Measurements from ENCODE around the gene UBA6.

Gene UBA6

GRCh38 chr4:67576059-67576466 is 124.9 kb downstream of the UBA6 start:
- CTCF ChIA-PET, result no interaction called here
- TF ChIP-seq NFRKB (IDR thresholded peaks at IDR 0.05) (no peak), L3MBTL2 (conservative IDR thresholded peaks at IDR 0.05) (no peak), HDGF (IDR thresholded peaks at IDR 0.05; ENCODE audit: borderline replicate concordance) (no peak), FOXA1 (IDR thresholded peaks at IDR 0.05) (no peak), TARDBP (IDR thresholded peaks at IDR 0.05) (no peak), ELF4 (IDR thresholded peaks at IDR 0.05) (no peak), PKNOX1 (IDR thresholded peaks at IDR 0.05) (no peak), FOXM1 (IDR thresholded peaks at IDR 0.05; ENCODE audit: borderline replicate concordance) (no peak), ARNT (IDR thresholded peaks at IDR 0.05) (no peak), BHLHE40 (IDR thresholded peaks at IDR 0.05; ENCODE audit: borderline replicate concordance) (no peak)

DNA sequence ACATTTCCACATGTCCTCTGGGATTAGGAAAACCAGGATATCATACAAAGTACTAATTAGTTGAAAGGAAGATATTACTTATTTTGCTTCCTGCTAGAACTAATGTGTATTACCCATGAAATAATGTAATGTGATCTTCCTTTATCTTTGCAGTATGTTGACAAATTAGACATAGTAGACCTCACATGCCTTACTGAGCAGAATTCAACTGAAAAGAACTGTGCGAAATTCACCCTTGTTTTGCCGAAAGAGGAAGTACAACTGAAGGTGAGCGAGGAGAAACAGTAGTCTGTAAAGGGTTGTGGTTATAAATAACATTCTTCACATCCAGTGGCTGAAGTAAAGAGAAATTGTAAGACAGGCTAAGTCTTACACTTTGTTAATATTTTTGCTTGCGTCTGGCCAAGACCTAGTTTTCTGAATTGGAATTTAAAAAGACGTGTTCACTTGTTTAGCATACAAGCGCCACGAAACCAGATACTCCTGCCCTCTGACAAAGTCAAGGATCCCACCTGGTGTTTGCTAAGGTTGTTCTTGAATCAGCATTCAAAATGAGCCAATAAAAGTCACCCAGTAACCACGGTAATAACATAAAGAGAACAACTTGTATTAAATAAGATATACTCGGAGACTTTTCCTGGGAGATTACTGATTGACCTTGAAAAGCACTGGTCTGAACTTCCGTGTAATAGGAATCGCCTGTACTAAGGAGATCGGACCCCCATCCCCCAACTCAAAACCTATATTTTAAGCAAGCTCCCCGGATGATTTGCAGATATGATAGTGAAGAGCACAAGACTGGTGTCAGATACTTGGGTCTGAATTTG is 125.5 kb downstream of the UBA6 start:
- ChIA-PET POLR2A (no interaction called here), CTCF (no interaction called here)
- TF ChIP-seq ELF4 (IDR thresholded peaks at IDR 0.05), result peak; percentile 9; the same call in 1 of the 2 replicates
- TF ChIP-seq NFRKB (IDR thresholded peaks at IDR 0.05), result no peak
- TF ChIP-seq ARNT (IDR thresholded peaks at IDR 0.05), result no peak
- DNase-seq (ENCODE audit: extremely low spot score), result peak; percentile 27

More at GRCh38 chr4:67576059-67576466, 124.9 kb downstream of the UBA6 start:
- DNase-seq (ENCODE audit: extremely low spot score), result peak; percentile 9
- POLR2A ChIA-PET, result no interaction called here

GRCh38 chr4:67573193-67573592 is 127.8 kb downstream of the UBA6 start:
- POLR2A ChIA-PET, result no interaction called here
- CTCF ChIA-PET, result no interaction called here
- no peak for DNase-seq (ENCODE audit: extremely low spot score)
- no peak for TF ChIP-seq FOXA1 (IDR thresholded peaks at IDR 0.05)
- TF ChIP-seq ZNF384 (IDR thresholded peaks at IDR 0.05), result no peak
- TF ChIP-seq NFRKB (IDR thresholded peaks at IDR 0.05), result no peak
- no peak for TF ChIP-seq L3MBTL2 (conservative IDR thresholded peaks at IDR 0.05)
- TF ChIP-seq BHLHE40 (IDR thresholded peaks at IDR 0.05; ENCODE audit: borderline replicate concordance), result no peak
- no peak for TF ChIP-seq HDGF (IDR thresholded peaks at IDR 0.05; ENCODE audit: borderline replicate concordance)
- no peak for TF ChIP-seq FOXK2 (IDR thresholded peaks at IDR 0.05)
- no peak for TF ChIP-seq LEF1 (IDR thresholded peaks at IDR 0.05; ENCODE audit: borderline replicate concordance)
- no peak for TF ChIP-seq PKNOX1 (IDR thresholded peaks at IDR 0.05)
- no peak for TF ChIP-seq ARNT (IDR thresholded peaks at IDR 0.05)
- no peak for TF ChIP-seq SP1 (IDR thresholded peaks at IDR 0.05)
- TF ChIP-seq FOXM1 (IDR thresholded peaks at IDR 0.05; ENCODE audit: borderline replicate concordance), result no peak
- no peak for TF ChIP-seq ELF4 (IDR thresholded peaks at IDR 0.05)
- TF ChIP-seq SUZ12 (IDR thresholded peaks at IDR 0.05), result no peak
- TF ChIP-seq TARDBP (IDR thresholded peaks at IDR 0.05), result no peak
- no peak for TF ChIP-seq CTBP1 (IDR thresholded peaks at IDR 0.05; ENCODE audit: borderline replicate concordance)

DNA sequence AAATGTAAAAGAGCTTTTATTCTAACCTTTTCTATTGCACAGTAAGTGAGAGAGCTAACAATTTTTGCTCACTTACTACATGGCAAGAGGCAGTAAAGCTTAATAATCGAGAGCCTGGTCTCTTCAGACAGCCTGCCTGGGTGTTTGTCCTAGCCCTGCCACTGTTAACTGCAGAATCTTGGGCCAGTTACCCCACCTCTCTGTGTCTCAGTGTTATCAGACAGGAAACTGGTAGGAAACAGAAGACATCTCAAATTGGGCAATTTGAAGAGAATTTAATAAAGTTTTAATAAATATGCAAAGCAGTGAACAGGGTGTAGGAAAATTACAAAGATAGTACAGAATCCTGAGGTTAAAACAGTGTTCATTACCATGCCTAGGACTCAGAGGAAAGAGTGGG is 129.0 kb downstream of the UBA6 start:
- DNase-seq (ENCODE audit: extremely low spot score), result no peak
- no peak for TF ChIP-seq BHLHE40 (IDR thresholded peaks at IDR 0.05; ENCODE audit: borderline replicate concordance)
- ChIA-PET CTCF (no interaction called here), POLR2A (no interaction called here)

DNA sequence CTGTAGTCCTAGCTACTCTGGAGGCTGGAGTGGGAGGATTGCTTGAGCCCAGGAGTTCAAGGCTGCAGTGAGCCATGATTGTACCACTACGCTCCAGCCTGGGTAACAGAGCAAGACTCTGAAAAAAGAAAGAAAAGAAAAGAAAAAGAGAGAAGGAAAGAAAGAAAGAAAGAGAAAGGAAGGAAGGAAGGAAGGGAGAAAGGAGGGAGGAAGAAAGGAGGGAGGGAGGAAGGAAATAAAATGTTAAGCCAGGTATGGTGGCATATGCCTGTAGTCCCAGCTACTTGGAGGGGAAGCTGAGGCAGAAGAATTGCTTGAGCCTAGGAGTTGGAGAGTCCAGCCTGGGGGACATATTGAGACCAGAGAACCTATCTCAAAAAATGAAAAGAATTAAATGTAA is 130.4 kb downstream of the UBA6 start:
- TF ChIP-seq SP1 (IDR thresholded peaks at IDR 0.05) (no peak), ARNT (IDR thresholded peaks at IDR 0.05) (no peak), NFRKB (IDR thresholded peaks at IDR 0.05) (no peak), HDGF (IDR thresholded peaks at IDR 0.05; ENCODE audit: borderline replicate concordance) (no peak), LEF1 (IDR thresholded peaks at IDR 0.05; ENCODE audit: borderline replicate concordance) (no peak), FOXM1 (IDR thresholded peaks at IDR 0.05; ENCODE audit: borderline replicate concordance) (no peak), TARDBP (IDR thresholded peaks at IDR 0.05) (no peak), L3MBTL2 (conservative IDR thresholded peaks at IDR 0.05) (no peak), ELF4 (IDR thresholded peaks at IDR 0.05) (no peak)
- POLR2A ChIA-PET, result no interaction called here
- CTCF ChIA-PET, result no interaction called here
- no peak for DNase-seq (ENCODE audit: extremely low spot score)

DNA sequence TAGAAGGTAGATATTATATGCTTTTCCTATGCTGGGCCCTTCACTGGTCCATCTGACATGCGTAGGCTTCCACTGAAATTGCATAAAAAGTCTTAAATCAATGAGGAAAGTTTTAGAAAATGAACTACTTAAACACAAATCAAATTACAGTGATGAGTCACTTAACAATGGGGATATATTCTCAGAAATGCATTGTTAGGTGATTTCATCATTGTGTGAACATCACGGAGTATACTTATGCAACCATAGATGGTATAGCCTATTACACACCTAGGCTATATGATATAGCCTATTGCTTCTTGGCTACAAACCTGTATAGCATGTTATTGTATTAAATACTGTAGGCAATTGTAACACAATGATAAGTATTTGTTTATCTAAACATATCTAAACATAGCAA is 132.1 kb downstream of the UBA6 start:
- no peak for DNase-seq (ENCODE audit: extremely low spot score)
- CTCF ChIA-PET, result no interaction called here
- POLR2A ChIA-PET, result no interaction called here
- TF ChIP-seq FOXA1 (IDR thresholded peaks at IDR 0.05) (no peak), SP1 (IDR thresholded peaks at IDR 0.05) (no peak), LEF1 (IDR thresholded peaks at IDR 0.05; ENCODE audit: borderline replicate concordance) (no peak), FOXK2 (IDR thresholded peaks at IDR 0.05) (no peak), SUZ12 (IDR thresholded peaks at IDR 0.05) (no peak), BHLHE40 (IDR thresholded peaks at IDR 0.05; ENCODE audit: borderline replicate concordance) (no peak), ELF4 (IDR thresholded peaks at IDR 0.05) (no peak)

GRCh38 chr4:67566335-67566734 is 134.6 kb downstream of the UBA6 start:
- POLR2A ChIA-PET, result no interaction called here
- TF ChIP-seq FOXM1 (IDR thresholded peaks at IDR 0.05; ENCODE audit: borderline replicate concordance) (no peak), ELF4 (IDR thresholded peaks at IDR 0.05) (no peak)
- CTCF ChIA-PET, result no interaction called here
- no peak for DNase-seq (ENCODE audit: extremely low spot score)

- POLR2A ChIA-PET, result no interaction called here
- CTCF ChIA-PET, result no interaction called here
- no peak for TF ChIP-seq SP1 (IDR thresholded peaks at IDR 0.05)
- TF ChIP-seq SUZ12 (IDR thresholded peaks at IDR 0.05), result no peak
- no peak for TF ChIP-seq ZNF384 (IDR thresholded peaks at IDR 0.05)
- TF ChIP-seq L3MBTL2 (conservative IDR thresholded peaks at IDR 0.05), result no peak
- no peak for TF ChIP-seq NFRKB (IDR thresholded peaks at IDR 0.05)
- TF ChIP-seq FOXA1 (IDR thresholded peaks at IDR 0.05), result no peak
- TF ChIP-seq FOXM1 (IDR thresholded peaks at IDR 0.05; ENCODE audit: borderline replicate concordance), result no peak
- no peak for TF ChIP-seq FOXK2 (IDR thresholded peaks at IDR 0.05)
- TF ChIP-seq ELF4 (IDR thresholded peaks at IDR 0.05), result no peak
- no peak for TF ChIP-seq ARNT (IDR thresholded peaks at IDR 0.05)
- TF ChIP-seq PKNOX1 (IDR thresholded peaks at IDR 0.05), result no peak
- no peak for TF ChIP-seq HDGF (IDR thresholded peaks at IDR 0.05; ENCODE audit: borderline replicate concordance)
- TF ChIP-seq LEF1 (IDR thresholded peaks at IDR 0.05; ENCODE audit: borderline replicate concordance), result no peak
- no peak for TF ChIP-seq BHLHE40 (IDR thresholded peaks at IDR 0.05; ENCODE audit: borderline replicate concordance)
- TF ChIP-seq CTBP1 (IDR thresholded peaks at IDR 0.05; ENCODE audit: borderline replicate concordance), result no peak
- no peak for DNase-seq (ENCODE audit: extremely low spot score)
Measured at GRCh38 chr4:67565284-67565683, 135.7 kb downstream of the UBA6 start.

All from HEK293T (cell line).